ENCODE data around the gene OR4E1.

The OR4E1 gene

DNA sequence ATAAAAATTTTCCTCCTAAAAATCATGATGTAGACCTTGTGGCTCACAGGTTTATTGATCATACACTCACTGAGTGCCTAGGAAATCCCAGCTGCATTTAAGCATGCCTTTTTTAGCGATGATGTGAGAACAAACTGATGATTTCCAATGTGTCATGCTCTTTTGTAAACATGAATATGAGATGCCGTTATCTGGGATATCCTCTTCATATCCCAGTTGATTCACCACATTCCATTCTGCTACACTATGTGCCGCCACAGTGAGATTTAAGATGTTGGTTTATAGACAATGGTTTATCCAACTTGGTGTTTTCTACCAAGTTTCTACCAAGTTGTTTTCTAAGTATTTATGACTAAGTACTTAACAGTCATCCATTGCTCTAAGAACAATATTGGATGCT, 5.2 kb downstream of the OR4E1 start:
- TF ChIP-seq, protein P1, sequence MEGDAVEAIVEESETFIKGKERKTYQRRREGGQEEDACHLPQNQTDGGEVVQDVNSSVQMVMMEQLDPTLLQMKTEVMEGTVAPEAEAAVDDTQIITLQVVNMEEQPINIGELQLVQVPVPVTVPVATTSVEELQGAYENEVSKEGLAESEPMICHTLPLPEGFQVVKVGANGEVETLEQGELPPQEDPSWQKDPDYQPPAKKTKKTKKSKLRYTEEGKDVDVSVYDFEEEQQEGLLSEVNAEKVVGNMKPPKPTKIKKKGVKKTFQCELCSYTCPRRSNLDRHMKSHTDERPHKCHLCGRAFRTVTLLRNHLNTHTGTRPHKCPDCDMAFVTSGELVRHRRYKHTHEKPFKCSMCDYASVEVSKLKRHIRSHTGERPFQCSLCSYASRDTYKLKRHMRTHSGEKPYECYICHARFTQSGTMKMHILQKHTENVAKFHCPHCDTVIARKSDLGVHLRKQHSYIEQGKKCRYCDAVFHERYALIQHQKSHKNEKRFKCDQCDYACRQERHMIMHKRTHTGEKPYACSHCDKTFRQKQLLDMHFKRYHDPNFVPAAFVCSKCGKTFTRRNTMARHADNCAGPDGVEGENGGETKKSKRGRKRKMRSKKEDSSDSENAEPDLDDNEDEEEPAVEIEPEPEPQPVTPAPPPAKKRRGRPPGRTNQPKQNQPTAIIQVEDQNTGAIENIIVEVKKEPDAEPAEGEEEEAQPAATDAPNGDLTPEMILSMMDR (conservative IDR thresholded peaks at IDR 0.05; ENCODE audit: low read length): no peak
- no peak for TF ChIP-seq EZH2phosphoT487 (IDR thresholded peaks at IDR 0.05; ENCODE audit: borderline replicate concordance)
- Histone ChIP-seq H3K4me3 (ENCODE audit: low read length, poor library complexity, severe bottlenecking) (no peak overlapping the region), H3F3A (ENCODE audit: low read depth) (no peaks in the 10 kb centered on the region), H3K79me2 (ENCODE audit: insufficient read depth, low read length) (no peaks in the 10 kb centered on the region), H2AFZ (ENCODE audit: low read length) (no peak overlapping the region), H3K4me2 (ENCODE audit: low read depth, low read length, poor library complexity, severe bottlenecking) (no peak overlapping the region), H4K20me1 (ENCODE audit: insufficient read depth, low read length, poor library complexity, severe bottlenecking) (no peaks in the 10 kb centered on the region), H3K36me3 (ENCODE audit: insufficient read depth, low read length) (no peaks in the 10 kb centered on the region), H3K9me2 (replicated peaks; ENCODE audit: low read depth, low read length) (no peaks in the 10 kb centered on the region), H3K27me3 (ENCODE audit: insufficient read depth, low read length, poor library complexity, severe bottlenecking) (no peaks in the 10 kb centered on the region), H3K4me1 (ENCODE audit: insufficient read depth, low read length, poor library complexity, severe bottlenecking) (no peaks in the 10 kb centered on the region), H3K9me3 (ENCODE audit: insufficient read depth, low read depth, low read length) (no peaks in the 10 kb centered on the region), H3K9ac (ENCODE audit: low read depth, low read length, poor library complexity, severe bottlenecking) (no peak overlapping the region)

DNA sequence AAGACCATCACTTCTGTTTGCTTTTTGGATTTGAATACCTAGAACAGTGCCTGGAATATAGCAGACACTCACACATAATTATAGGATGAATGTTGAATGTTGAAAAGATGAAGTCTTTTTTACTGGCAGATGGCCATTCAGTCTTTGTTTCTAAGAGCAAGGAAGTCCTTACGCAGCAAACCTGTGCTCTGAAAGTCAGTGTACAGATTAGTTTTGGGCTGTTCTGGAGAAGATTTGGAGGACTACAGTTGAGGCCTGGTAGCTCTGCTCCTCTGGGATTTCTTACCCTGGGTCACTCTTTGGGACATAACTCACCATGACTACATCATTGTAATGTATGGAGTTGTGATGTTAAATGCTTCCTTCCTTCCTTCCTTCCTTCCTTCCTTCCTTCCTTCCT, 16.6 kb downstream of the OR4E1 start:
- Histone ChIP-seq H3F3A (ENCODE audit: low read depth) (no peaks in the 10 kb centered on the region), H3K4me1 (ENCODE audit: insufficient read depth, low read length, poor library complexity, severe bottlenecking) (no peaks in the 10 kb centered on the region)
- TF ChIP-seq, protein P1 (conservative IDR thresholded peaks at IDR 0.05; ENCODE audit: low read length): no peak
- TF ChIP-seq EZH2phosphoT487 (IDR thresholded peaks at IDR 0.05; ENCODE audit: borderline replicate concordance): no peak

DNA sequence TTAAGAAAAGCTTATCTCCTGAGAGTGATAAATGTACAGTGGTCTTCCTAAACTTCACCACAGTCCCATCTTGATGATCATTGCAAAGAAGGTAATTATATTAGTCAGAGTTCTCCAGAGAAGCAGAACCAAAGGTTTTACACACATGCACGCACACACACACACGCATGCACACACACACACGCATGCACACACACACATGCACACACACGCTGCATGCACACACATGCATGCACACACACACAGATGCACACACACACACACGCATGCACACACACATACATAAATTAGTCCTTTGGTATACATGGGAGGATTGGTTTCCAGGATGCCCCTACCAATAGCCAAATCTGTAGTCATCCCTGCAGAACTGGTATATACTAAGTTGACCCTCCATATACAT, 19.4 kb downstream of the OR4E1 start:
- Histone ChIP-seq H3K4me3 (ENCODE audit: low read length, poor library complexity, severe bottlenecking) (no peak overlapping the region), H3K9me2 (replicated peaks; ENCODE audit: low read depth, low read length) (0 out of 2 replicates have a peak, but pooled peaks cover 3% of the 10 kb centered on the region), H4K20me1 (ENCODE audit: insufficient read depth, low read length, poor library complexity, severe bottlenecking) (no peaks in the 10 kb centered on the region), H3F3A (ENCODE audit: low read depth) (no peaks in the 10 kb centered on the region), H3K9ac (ENCODE audit: low read depth, low read length, poor library complexity, severe bottlenecking) (no peak overlapping the region), H3K9me3 (ENCODE audit: insufficient read depth, low read depth, low read length) (no peaks in the 10 kb centered on the region), H3K27me3 (ENCODE audit: insufficient read depth, low read length, poor library complexity, severe bottlenecking) (no peaks in the 10 kb centered on the region), H3K36me3 (ENCODE audit: insufficient read depth, low read length) (no peaks in the 10 kb centered on the region), H3K4me1 (ENCODE audit: insufficient read depth, low read length, poor library complexity, severe bottlenecking) (no peaks in the 10 kb centered on the region), H3K4me2 (ENCODE audit: low read depth, low read length, poor library complexity, severe bottlenecking) (no peak overlapping the region), H3K79me2 (ENCODE audit: insufficient read depth, low read length) (no peaks in the 10 kb centered on the region), H2AFZ (ENCODE audit: low read length) (no peak overlapping the region)
- TF ChIP-seq, protein P1 (conservative IDR thresholded peaks at IDR 0.05; ENCODE audit: low read length): no peak
- TF ChIP-seq EZH2phosphoT487 (IDR thresholded peaks at IDR 0.05; ENCODE audit: borderline replicate concordance): no peak

More for the DNA sequence above, 16.6 kb downstream of the OR4E1 start:
- H3K9ac ChIP-seq (ENCODE audit: low read depth, low read length, poor library complexity, severe bottlenecking): no peak overlapping the region
- H3K4me3 ChIP-seq (ENCODE audit: low read length, poor library complexity, severe bottlenecking): no peak overlapping the region
- no peaks in the 10 kb centered on the region for H3K36me3 ChIP-seq (ENCODE audit: insufficient read depth, low read length)
- H4K20me1 ChIP-seq (ENCODE audit: insufficient read depth, low read length, poor library complexity, severe bottlenecking): no peaks in the 10 kb centered on the region
- 0 out of 2 replicates have a peak, but pooled peaks cover under 1% of the 10 kb centered on the region for H3K9me2 ChIP-seq (replicated peaks; ENCODE audit: low read depth, low read length)
- H3K9me3 ChIP-seq (ENCODE audit: insufficient read depth, low read depth, low read length): no peaks in the 10 kb centered on the region
- H2AFZ ChIP-seq (ENCODE audit: low read length): no peak overlapping the region
- no peaks in the 10 kb centered on the region for H3K79me2 ChIP-seq (ENCODE audit: insufficient read depth, low read length)
- H3K27me3 ChIP-seq (ENCODE audit: insufficient read depth, low read length, poor library complexity, severe bottlenecking): no peaks in the 10 kb centered on the region
- H3K4me2 ChIP-seq (ENCODE audit: low read depth, low read length, poor library complexity, severe bottlenecking): no peak overlapping the region
